TTC549 (cell line): ENCODE data around the gene GRHL3.
A peak's percentile ranks its signal among the peaks of the same experiment; 100 is the strongest.

Source experiments
- FAIRE-seq: peaks from 2 replicates; lab custom pipeline; 2012; peaks lifted over from hg19 to GRCh38; lab: Jason Lieb, UNC

GRHL3 gene

DNA sequence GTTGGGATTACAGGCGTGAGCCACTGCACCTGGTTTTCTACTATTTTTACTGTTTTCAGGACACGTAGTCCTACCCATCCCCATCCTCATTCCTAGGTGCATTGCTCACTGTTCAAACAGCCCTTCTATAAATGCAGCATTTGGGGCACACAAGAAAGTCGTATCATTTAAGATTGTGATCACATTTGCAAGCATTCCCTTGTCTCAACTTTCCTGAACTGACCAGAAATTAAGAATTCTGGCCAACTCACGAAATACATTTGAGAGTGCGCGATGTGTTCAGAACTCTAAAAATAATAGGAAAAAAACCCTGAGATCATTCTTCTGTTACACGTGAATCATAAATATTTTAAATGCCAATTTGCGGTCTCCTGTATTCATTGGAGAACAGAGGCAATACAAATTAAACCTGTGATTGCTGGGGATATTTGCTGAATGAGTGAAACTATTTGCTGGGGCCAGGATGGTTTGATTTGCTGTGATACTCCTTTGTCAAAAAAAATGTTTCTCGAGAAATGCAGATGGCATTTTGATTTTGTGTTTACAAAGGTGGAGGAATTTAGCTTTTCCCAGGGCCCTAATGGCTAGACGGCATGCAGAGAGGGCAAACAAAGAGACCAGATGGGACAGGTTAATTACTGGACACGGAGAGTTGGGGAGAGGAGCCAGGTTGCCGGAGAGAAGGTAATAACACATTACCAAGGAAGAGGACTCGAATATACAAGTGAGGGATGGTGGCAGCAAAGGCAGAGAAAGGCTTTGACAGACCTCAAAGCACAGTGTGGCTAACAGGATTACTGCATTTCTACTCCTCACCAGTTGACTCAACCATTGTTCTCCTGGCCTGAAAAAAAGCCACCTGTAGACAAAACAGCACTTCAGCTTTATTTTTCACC is 56.0 kb downstream of the GRHL3 start:
- no peak for FAIRE-seq

DNA sequence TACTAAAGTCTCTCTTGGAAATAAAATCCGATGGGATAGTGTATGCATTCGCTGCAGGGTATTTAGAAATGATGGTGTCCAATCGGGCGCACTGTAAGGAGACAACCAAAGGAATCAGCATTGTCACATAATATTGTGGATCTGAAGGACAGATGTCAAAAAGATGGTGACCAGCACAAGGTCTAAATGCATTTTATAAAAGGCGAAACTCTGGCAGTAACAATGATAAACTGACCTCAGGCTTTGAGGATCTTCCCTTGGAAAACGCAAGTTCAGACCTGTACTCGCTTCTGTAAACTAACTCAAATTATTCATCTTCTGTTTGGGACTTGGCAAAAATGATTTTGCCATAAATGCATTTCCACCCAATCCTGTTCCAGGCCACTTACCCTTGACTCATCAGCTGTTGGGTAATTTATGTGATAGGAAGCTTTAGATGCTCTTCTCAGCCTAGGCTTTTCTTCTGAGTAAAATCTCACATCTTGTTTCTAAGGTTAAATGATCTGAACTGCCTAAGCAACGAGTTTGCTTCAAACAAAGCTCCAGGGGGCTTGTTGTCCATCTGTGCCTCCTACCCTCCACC is 60.7 kb downstream of the GRHL3 start:
- no peak for FAIRE-seq

DNA sequence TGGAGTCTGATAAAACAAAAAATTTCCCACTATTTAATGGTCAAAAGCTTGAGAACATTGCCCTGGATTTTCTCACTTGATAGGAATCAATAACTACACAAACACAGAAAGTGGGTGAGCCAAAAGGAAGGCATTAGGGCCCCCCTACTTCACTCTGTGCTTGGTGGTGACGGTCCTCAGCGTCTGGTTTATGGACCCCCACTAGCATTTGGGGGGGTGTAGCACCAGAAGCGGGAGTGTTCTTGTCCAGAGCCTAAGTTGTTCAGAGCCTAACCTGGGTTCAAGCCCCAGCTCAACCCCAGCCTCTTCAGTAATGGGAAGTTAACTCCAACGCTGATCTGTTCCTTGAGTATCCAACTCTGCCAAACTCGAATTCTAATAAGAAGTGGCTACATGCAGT is 61.4 kb downstream of the GRHL3 start:
- FAIRE-seq = no peak

DNA sequence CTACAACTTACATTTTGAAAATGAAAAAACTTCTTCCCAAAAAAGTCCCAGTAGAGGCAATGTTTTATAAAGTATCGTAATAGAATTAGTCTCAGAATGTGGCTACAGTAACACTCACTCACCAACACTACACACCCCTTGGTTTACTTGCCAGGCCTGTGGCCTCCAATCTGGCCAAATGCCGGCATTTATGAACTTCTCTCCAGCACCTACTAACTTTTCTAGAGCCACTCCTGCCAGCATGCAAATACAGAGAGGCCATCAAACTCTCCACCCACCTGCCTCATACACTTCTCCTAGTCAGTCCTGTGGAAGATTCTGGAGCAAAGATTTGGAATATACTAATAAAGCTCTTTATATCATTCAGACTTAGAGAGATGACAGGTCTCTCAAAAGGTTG is 62.1 kb downstream of the GRHL3 start:
- FAIRE-seq = no peak

DNA sequence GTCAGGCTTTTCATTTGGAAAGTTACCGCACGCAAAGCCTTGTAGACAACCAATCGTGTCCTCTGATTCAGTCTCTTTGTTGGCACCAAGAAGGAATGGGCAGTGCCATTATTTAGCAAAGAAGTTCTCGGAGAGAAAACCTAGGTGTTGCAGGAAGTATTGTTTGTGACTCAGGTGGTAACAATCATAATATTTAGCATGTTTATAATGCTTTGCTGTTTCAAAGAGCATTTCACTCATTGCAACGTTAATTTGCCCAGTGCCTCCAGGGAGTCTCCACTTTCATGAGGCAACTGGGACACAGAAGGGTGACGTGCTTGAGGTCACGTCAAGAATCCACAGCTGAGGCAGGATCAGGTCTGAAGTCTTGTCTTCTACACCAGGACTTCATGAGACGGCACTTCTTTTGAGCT is 63.0 kb downstream of the GRHL3 start:
- no peak for FAIRE-seq

DNA sequence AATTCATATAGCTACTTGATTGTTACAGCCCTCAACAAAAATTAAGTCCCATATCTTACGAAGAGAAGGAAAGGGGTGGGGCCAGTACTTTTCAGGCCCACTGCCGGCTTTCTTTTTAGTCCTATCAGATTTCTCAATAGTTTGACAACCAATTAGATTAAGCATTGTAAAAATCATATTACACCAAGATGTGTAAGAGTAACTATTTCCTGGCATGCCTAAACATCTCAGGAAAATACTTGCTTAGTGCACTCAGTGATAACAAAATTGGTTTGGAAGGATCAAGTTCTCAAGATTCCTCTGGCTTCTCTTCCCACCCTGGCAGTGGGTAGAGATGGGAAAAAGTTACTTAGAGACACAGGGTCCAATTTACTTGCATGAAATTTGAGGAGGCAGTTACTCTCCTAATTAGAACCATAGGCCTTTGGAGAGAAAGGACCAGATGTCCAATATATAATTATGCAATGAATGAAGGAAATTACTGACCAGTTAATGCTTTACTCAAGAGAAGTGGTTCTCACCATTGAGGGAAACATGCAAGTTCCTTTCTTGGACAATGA is 64.3 kb downstream of the GRHL3 start:
- no peak for FAIRE-seq

DNA sequence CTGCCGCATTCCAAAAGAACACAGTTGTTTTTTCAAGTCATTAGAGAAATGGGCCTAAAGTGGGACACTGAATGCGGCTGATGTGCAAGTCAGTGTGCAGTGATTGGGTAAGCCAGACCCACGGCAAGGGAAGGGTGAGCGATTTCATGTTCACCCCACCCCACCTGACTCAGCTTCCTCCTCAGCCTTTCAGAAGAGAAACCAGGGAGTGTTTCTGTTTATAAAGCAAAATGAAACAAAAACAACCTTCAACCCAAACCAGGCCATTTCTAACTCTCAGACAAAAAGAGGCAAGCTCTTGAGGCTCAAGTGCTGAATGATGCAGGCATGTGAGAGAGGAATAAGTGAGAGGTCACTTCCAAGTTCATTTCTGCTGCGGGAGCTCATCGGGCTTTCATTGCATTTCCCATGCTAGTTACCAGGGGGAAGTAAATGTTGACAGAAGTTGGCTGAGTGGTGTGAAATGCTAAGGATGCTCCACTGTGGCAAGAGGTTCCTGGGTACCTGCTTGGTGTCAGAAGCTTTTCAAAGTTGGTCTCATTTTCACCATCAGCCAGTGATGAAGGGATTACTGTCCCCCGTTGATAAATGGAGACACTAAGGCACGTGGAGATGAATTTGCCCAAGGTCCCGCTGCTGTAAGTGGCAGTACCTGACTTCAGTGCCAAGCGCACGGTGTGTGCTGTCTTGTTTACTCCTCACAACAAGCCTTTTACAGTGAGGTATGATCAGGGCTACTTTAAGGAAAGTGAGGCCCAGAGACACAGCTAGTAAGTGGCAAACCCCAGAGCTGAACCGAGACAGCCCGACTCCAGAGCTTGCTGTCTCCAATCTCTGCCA is 65.3 kb downstream of the GRHL3 start:
- FAIRE-seq = no peak

DNA sequence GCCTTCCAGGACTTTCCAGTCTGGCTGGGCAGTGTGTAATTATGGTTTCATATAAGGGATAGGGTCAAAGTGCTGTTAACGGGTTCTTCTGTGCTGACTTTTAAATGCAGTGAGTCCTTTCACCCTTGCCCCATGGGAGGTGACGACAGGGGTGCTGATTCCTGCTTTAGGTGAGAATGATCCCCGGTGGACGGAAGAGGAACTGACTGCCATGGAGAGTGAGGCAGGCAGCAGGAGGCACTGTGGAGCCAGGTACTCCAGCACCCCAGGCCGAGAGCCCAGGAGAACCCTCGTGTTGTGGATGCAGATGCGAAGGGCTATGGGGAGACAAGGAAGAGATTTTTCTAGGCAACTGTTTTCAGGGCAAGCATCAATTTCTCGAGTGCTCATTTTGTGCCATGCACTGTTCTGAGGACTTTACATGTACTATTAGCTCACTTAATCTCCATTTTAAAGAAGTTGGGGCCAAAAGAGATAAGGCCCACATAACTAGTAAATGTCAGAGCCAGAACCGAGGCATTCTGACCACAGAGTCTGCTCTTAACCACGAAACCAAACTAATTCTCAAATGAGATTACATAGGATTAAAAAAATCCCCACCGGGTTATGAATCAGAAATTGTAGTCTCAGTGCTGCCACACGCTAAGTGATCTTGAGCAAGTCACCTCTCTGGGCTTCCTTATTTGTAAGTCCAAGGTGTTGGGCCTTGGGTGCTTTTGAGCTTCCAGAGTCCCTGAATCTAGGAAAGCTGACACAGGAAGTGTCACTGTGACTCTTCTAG is 66.2 kb downstream of the GRHL3 start:
- no peak for FAIRE-seq

DNA sequence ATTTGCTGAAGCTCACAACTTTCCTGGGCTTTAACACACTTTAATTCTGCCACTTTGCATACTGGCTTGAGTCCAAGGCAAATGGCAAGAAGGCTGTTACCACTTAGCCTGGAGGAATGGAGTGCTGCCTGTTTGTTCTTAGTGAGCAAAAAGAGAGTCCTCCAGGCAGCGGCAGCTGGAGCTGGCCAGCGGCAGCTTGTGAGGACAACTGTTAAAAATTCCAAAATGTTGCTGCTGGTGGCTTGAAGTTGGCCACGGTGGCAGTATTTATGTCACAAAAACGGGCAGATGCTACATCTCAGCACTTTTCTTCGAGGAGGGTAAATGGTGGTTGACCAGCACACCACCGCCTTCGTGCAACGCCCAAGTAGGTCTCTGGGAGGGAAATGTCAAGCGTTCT is 67.1 kb downstream of the GRHL3 start:
- FAIRE-seq = no peak

DNA sequence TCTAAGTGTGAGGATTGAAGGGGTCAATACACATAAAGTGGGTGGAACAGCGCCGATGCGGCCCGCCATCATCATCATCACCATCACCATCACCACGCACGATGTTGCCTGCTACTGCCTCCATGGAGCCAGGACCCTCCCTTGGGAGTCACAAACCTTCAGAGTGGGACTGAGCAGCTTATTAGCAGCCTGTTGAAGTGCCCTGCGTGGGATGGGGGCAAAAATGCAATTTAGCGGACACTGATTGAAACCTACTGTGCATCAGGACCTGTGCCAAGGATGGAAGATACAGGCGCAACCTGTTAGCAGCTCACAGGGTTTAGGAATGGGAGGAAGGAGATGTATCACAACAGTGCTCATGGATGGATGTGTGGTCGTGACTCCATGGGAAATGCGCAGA is 67.8 kb downstream of the GRHL3 start:
- FAIRE-seq = no peak

DNA sequence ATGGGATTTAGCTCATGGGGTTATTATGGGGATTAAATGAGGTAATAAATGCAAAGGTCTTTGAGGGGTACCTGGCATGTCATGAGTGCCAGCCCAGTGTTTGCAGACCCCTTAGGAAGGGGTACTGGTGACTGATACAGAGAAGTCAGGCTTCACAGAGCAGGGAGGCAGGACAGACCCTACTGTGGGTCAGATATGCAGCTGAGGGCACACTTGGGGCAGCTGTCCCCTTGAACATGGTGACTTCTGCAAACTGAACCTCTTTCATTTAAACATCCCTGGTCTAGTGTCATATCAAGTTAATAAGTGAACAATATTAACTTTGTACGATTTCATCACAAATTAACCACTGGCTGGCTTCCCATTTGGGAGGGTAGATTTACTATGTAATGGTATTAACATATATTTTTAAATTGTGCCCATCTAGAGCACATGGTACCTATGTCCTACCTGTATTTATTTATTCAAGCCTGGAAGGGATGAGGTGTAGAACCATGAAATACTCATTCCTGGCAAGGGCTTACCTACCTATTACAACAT is 68.5 kb downstream of the GRHL3 start:
- no peak for FAIRE-seq

DNA sequence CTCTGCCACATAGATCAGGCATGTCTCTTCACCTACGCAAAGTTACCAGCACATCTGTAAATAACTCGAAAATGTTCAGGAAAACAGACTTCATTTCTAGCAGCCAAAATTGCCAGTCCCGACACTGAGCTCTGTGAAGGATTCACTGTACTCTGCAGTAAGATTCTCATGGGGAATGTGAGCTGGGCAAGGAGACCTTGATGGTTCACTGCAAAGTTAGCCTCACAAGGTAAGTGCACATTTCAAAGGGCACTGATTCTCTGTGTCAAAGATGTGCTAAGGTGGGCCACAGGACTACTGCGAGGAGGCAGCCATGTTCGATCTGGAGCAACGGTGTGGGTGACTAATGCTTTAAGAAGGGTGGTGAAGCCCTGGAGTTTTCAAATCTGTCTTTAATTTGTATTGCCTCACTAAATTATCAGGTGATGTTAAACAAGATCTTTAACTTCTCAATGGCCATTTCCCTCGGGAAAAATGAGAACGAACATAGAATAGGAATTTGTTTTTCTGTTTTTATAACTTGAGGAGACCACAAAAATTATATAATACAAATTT is 69.3 kb downstream of the GRHL3 start:
- FAIRE-seq = no peak

DNA sequence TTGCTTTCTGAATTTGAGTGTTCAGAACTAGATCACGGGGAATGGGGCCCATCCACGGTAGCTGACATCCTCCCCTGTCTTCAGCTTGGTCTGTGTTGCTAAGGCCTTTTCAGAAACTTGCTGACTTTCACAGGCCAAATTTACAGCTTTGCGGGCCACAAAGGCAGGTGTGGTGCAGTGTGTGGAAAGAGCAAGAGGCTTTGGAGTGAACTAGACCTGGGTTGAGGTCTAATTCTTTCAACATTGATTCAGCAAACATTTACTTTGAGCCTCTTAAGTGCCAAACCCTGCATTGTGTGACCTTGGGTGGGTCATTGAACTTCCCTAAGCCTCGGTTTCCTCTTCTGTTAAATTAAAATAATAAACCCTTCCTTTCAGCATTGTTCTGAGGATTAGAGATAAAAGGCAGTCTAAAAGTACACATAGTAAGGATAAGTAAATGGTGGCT is 70.1 kb downstream of the GRHL3 start:
- FAIRE-seq = no peak

DNA sequence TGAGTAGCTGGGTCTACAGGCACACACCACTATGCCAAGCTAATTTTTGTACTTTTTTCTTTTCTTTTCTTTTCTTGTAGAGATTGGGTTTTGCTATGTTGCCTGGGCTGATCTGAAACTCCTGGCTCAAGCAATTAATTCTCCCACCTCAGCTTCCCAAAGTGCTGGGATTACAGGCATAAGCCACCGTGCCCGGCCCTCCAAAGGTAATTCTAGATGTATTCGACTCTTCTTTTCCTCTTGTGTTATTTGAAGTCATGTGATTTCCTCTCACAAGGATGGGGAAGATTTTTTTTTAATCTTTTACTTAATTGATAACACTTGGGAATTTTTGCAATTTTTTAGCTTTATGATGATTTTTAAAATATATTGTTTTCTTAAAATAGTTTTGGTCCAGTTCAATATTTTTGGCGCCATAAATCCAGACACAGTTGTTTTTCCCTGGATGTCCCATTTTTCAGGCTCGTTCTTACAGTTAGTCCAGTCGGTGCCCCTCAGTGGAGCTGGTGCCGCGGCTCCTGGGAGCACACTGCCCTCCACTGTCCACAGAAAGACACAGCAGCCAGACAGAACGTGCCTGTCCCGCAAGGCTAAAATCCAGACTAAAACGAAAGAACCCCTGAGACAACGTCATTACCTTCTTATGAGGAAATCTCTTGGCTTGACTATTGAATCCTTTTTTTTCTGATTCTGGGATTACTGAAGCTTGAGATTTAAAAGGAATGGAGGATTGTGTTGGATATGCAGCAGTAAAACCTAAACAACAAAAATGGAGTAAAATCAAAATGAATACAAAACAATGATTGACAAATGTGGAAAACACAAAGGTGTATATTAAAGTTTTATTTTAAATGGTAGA is 72.0 kb downstream of the GRHL3 start:
- FAIRE-seq = peak; percentile 41

DNA sequence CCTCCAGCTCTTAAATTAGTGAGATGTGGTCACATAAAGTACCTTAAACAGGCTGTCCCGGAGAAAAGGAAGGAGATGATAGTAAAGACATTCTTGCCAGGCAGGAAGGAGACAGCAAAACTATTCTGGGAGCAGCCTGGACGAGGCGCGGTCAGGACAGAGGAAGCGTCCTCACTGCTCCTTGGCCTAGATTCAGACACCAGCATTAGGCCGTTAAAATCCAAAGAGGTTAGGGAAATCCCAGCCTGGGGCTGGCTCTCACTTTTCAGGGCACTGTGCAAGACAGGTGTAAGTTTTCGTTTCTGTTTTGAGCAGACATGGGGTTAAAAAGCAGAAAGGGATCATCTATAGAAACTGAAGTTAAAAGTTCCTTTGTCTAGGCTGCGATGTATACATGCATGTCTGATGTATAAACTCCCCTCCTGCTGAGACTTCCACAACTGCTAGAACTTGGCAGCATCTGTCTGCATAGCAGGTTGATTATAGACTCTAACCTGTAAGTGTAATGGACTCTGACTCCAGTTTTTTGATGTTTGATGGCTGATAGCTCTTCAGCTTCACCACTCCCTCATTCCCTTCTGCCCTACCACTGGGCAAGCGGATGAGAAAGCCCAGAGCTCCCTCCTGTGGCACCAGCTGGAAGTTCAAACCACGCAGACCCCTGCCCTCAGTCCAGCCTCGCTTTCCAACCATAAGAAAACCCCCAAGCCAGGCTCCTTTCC is 72.9 kb downstream of the GRHL3 start:
- FAIRE-seq = no peak

DNA sequence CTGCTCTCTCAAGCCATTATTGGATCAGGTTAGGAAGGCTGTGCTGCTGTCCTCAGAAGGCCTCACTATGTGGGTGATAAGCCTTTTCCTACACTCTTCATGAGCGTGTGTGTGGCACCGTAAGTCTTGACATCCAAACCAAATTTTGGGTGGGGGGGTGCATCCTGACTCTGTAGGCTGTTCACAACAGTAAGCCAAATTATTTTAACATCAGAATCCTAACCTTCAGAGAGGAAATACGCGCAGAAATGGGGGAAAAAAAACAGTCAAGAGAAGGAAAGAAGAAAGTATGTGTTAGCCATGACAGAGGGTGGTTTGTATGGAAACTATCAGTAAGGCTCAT is 73.4 kb downstream of the GRHL3 start:
- no peak for FAIRE-seq

DNA sequence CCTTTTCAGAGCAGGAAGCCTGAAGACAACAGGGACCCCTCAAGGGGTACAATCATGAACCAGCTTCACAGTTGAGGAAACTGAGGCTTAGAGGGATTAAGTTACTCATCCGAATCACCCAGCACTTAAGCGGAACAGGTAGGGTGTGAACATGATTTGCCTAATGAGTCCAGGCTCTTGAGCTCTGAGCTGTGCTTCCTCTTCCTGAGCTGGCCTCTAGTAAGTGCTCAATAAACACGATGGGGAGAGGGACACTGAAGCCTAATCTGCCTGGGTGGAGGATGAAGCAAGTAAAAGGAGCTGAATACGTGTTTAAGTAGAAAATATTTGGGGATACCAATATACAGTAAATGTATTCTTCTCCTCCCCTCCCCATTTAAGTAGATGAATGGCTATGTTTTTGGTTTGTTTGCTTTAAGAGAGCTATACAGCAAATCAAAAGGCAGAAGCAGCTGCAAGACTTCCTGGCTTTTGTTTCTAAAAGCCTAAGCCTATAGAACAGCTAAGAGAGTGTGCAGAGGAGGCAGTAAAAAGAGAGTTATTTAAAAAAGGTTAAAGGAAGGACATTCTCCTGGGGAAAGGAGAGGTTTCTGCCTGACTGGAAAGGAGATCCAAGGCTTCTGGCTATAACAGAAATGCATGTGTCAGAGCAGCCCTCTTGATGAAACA is 74.0 kb downstream of the GRHL3 start:
- no peak for FAIRE-seq

DNA sequence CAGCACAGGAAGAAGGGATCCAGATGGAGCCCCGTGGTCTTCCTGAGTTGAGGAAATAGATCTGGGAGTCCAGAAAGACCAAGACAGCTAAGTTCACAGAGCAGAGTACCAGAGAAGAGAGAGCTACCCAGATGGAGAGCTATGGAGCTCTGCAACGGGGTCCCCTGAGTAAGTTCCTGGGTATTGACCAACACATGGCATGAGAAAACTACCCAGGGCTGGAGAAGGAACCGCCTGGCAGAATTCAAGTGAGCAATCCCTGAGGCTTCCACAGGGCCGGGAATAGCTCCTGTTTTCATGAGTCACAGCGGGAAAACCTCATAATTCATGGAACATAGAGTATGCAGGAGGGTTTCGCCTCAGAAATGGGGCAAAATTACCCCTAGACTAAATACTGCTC is 74.7 kb downstream of the GRHL3 start:
- FAIRE-seq = no peak

DNA sequence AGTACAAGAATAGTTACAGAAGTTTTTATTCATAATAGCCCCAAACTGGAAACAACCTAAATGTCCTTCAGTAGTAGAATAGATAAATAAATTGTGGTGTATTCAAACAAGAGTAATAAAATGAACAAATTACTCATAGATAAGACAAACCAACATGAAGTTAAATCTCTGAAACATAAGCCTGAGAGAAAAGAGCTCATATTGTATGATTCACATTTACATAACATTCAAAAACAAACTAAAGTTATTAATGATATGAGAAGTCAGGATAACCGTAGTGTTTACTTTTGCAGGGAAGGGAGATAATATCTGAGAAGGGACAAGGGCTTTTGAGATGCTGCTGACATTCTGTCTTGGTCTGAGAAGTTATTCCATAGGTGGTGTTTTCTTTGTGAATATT is 80.9 kb downstream of the GRHL3 start:
- FAIRE-seq = no peak
